ENCODE data around the gene MED25. TPM values are rescaled to one million over a fixed set of nuclear protein-coding genes. Genes with fewer than 3 reads are reported as not detected.

MED25 gene
- total RNA-seq, 4 donors from 2014 or later: 26.2 to 54.0 (median 29.4) TPM

GRCh38 chr19:49855676-49856573 is 37.8 kb downstream of the MED25 start:
- peak overlapping the region in 2 of 4 donors; percentile 28 to 60 for H3K27ac ChIP-seq
- no peaks in the 10 kb centered on the region for H3K27me3 ChIP-seq
- no peak for DNase-seq (ENCODE audit: low spot score in 2 of 2)
- TF ChIP-seq CTCF (IDR thresholded peaks at IDR 0.05) (no peak), POLR2A (IDR thresholded peaks at IDR 0.05) (no peak)
- H3K4me1 ChIP-seq: peaks cover 0 to 77% (median 25%) of the 10 kb centered on the region in 4 donors
- no peaks in the 10 kb centered on the region for H3K9me3 ChIP-seq
- WGBS, 2 donors: 73 to 77% methylated on average over 21 of the region's 21 CpGs
- peaks cover 0 to 68% (median 4%) of the 10 kb centered on the region in 3 donors for H3K36me3 ChIP-seq
- no peak overlapping the region for H3K4me3 ChIP-seq

GRCh38 chr19:49856574-49857021 is 38.5 kb downstream of the MED25 start:
- H3K9me3 ChIP-seq: no peaks in the 10 kb centered on the region
- H3K27me3 ChIP-seq: no peaks in the 10 kb centered on the region
- H3K36me3 ChIP-seq: peaks cover 0 to 75% (median 4%) of the 10 kb centered on the region in 3 donors
- no peak for DNase-seq (ENCODE audit: low spot score in 2 of 2)
- peaks cover 0 to 84% (median 29%) of the 10 kb centered on the region in 4 donors for H3K4me1 ChIP-seq
- H3K27ac ChIP-seq: peak overlapping the region in 1 of 4 donors; percentile 60
- TF ChIP-seq CTCF (IDR thresholded peaks at IDR 0.05) (no peak), EP300 (IDR thresholded peaks at IDR 0.05) (no peak), POLR2A (IDR thresholded peaks at IDR 0.05) (no peak)
- 82 to 87% methylated on average over 7 to 13 of the region's 18 CpGs for WGBS, 2 donors
- no peak overlapping the region for H3K4me3 ChIP-seq

- Histone ChIP-seq H3K4me1 (peaks cover 0 to 83% (median 24%) of the 10 kb centered on the region in 4 donors), H3K36me3 (peaks cover 0 to 81% (median 4%) of the 10 kb centered on the region in 3 donors), H3K9me3 (no peaks in the 10 kb centered on the region), H3K27ac (peak overlapping the region in 2 of 4 donors; percentile 85 to 86), H3K27me3 (no peaks in the 10 kb centered on the region), H3K4me3 (no peak overlapping the region)
- TF ChIP-seq CTCF (IDR thresholded peaks at IDR 0.05) (no peak), EP300 (IDR thresholded peaks at IDR 0.05) (no peak), POLR2A (IDR thresholded peaks at IDR 0.05) (no peak)
- WGBS, 2 donors: 89 to 92% methylated on average over 25 of the region's 26 CpGs
- DNase-seq (ENCODE audit: low spot score in 2 of 2): no peak
Observed at GRCh38 chr19:49857061-49857837, 39.2 kb downstream of the MED25 start.

GRCh38 chr19:49857838-49858087 is 39.7 kb downstream of the MED25 start:
- no peaks in the 10 kb centered on the region for H3K27me3 ChIP-seq
- H3K27ac ChIP-seq: peak overlapping the region in 3 of 4 donors; percentile 56 to 86 (median 85)
- H3K9me3 ChIP-seq: no peaks in the 10 kb centered on the region
- H3K36me3 ChIP-seq: peaks cover 0 to 86% (median 4%) of the 10 kb centered on the region in 3 donors
- H3K4me1 ChIP-seq: peaks cover 0 to 83% (median 19%) of the 10 kb centered on the region in 4 donors
- 81 to 95% methylated on average over 4 to 5 of the region's 5 CpGs for WGBS, 2 donors
- TF ChIP-seq CTCF (IDR thresholded peaks at IDR 0.05) (no peak), POLR2A (IDR thresholded peaks at IDR 0.05) (no peak), EP300 (IDR thresholded peaks at IDR 0.05) (no peak)
- DNase-seq (ENCODE audit: low spot score in 2 of 2): peak in 1 of 2 donors; percentile 13
- no peak overlapping the region for H3K4me3 ChIP-seq
